LNCAP (cell line): ENCODE results near the gene JTB.

Experiments
- TF ChIP-seq, protein P1 (sequence below): fragments of 450-650 bp; IDR thresholded peaks from 2 replicates; pipeline ENCODE4 v1.5.1; 2017; ENCODE audit warnings: mild to moderate bottlenecking

The JTB gene

DNA sequence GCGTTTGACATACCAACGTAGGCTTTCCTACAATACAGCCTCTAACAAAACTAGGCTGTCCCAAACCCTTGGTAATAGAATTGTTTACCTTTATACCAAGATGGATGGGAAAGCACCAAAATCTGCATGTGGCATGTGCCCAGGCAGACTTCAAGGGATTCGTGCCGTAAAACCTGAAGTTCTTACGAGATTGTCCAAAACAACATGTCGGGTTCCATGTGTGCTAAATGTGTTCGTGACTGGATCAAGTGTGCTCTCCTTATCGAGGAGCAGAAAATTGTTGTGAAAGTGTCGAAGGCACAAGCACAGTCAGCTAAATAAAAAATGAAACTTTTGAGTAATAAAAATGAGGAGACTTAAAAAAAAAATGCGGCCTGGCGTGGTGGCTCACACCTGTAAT lies 18.2 kb upstream of the JTB start:
- TF ChIP-seq, protein P1, sequence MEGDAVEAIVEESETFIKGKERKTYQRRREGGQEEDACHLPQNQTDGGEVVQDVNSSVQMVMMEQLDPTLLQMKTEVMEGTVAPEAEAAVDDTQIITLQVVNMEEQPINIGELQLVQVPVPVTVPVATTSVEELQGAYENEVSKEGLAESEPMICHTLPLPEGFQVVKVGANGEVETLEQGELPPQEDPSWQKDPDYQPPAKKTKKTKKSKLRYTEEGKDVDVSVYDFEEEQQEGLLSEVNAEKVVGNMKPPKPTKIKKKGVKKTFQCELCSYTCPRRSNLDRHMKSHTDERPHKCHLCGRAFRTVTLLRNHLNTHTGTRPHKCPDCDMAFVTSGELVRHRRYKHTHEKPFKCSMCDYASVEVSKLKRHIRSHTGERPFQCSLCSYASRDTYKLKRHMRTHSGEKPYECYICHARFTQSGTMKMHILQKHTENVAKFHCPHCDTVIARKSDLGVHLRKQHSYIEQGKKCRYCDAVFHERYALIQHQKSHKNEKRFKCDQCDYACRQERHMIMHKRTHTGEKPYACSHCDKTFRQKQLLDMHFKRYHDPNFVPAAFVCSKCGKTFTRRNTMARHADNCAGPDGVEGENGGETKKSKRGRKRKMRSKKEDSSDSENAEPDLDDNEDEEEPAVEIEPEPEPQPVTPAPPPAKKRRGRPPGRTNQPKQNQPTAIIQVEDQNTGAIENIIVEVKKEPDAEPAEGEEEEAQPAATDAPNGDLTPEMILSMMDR, result no peak

DNA sequence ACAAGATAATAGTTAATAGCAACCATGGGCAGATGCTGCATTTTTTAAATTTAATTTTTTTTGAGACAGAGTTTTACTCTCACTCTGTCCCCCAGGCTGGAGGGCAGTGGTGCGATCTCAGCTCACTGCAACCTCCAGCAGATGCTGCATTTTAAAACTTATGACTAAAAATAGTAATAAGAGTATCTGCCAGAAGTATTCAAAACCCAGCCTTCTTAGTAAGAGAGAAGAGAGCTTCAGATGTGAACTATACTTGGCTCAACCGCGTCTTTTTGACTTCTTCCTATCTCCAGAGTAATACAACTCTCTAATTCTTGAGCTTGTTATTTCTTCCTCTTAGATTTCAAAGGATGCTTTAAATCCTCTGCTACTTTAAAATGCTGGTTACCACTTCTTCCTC lies 17.7 kb upstream of the JTB start:
- TF ChIP-seq, protein P1, result no peak

DNA sequence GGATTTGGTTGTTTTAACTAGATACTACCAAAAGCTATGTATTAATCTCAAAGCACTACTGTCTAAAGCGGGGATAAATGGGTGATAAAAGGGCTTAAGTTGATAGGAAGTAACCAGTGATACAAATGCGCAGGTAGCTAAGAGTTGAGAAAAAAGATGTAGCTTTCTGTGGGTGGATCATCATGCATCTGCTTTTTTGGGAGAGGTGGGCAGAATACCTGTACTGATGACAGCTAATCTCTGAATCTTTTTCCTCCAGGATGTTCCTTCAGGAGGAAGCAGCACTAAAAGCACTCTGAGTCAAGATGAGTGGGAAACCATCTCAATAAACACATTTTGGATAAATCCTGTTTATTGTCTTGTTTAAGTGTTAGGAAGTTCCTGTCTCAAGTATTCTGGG lies 14.3 kb upstream of the JTB start:
- TF ChIP-seq, protein P1, result no peak

DNA sequence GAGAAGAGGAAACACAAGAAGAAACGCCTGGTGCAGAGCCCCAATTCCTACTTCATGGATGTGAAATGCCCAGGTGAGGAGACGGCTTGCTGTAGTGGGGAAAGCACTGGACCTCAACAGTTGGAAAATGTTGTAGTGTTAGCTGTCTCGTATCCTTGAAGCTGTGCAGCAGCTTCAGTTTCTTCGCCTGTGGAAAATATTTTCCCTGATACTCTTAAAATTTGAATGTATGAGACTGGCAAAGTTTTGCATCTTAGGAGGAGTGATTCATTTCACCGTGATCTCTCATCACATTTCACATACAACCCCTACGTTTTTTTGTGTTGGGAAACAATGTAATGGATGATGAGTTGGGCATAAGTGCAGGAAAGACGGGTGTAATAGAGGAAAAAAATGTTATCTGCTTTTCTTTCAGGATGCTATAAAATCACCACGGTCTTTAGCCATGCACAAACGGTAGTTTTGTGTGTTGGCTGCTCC lies 13.7 kb upstream of the JTB start:
- TF ChIP-seq, protein P1, result no peak

DNA sequence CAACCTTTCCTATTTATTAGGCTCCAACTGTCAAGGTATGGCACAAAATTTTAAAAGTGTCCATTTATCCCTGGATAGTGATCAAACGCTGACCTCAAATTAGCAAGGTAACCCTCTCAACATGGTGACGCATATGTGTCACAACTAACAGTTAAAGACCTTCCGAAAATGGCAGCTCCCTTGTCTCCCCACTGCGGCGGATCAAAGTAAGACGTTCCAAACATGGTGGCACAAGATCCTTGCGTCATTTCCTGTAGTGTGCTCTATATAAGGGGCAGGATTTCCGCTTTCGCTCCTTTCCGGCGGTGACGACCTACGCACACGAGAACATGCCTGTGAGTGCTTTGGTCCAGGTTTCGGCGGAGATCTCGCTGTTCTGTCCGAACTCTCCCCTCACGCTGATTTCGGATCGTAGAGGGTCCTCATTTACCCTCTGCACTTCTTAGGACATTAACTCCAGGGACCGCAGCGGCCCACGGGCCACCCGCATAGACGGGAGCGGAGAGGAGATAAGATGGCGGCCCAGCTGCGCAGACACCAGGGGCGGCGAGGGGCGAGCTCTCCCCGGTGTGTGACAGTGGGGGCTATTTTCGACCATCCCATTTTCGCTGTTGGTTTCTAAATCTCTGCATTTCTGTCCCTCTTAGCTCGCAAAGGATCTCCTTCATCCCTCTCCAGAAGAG lies 13.1 kb upstream of the JTB start, which contains the start of gene RPS27:
Gene RPS27, plus strand, starts transcription at position 295 of the 683 bp plus-strand sequence. Its CDS starts 35 bp downstream, at position 330.
- TF ChIP-seq, protein P1, result no peak

DNA sequence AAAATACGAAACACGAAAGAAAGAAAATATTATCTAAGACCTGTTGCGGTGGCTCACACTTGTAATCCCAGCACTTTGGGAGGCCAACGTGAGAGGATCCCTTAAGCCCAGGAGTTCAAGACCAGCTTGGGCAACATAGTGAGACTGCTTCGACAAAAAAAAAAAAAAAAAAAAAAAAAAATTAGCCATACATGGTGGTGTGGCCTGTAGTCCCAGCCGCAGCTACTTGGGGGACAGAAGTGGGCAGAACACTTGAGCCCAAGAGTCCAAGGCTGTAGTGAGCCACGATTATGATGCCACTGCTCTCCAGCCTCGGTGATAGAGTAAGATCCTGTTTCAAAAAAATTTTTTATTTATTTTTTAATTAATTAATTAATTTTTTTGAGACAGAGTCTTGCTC lies 10.1 kb upstream of the JTB start:
- TF ChIP-seq, protein P1, result no peak

DNA sequence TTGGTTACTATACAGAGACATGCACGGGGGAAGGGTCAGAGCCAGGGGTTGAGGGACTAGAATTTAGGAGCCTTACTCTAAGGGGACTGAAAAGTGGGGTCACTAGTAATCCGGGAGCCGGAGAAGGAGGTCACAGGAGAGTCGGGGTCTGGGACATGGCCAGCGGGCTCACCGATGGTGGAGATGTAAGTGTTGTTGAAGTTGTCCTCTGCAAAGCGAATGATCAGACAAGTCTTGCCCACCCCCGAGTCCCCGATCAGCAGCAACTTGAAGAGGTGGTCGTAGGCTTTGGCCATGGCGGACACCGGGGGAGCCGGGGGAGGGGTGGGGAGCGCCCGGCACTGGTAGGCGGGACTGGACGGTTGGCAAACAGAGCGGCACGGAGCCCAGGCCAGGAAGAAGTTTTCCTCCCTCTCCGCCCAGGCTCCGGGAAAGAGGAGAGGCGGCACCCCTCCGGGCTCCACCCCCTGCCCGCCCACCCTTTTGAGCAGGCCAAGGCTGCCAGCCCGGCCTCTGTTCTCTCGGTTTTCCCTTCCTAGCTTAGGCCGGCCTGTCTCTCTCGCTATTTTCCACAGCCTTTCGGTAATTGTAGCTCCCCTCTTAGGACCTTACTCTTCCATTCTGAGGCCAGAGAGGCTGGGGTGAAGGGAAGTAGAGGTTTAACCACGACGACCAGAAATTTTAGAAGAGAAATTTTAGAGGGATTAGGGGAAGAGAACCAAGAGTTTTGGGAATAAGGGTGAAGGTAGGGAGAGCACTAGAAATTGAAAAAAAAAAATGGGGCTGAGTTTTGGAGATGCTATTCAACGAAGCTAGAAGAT lies 8.7 kb upstream of the JTB start, which contains the start of gene RAB13:
Gene RAB13, minus strand, starts transcription at position 399 of the 821 bp plus-strand sequence. Its CDS starts 103 bp downstream, at position 296.
- TF ChIP-seq, protein P1, result no peak
